MM.1S (cell line): ENCODE results near the gene HOXA6.

Experiments
- CTCF ChIP-seq: fragments of 300-600 bp; sonication (generic); IDR thresholded peaks from 2 replicates; pipeline ENCODE4 v1.5.1; 2016; ENCODE audit warnings: antibody characterized with exemption, low read length, mixed read lengths
- EZH2 ChIP-seq: fragments of 300-600 bp; sonication (generic); optimal IDR thresholded peaks from 2 replicates; pipeline ENCODE3; 2017; ENCODE audit warnings: low read depth, mild to moderate bottlenecking, antibody characterized with exemption, low read length, mixed read lengths
- EZH2phosphoT487 ChIP-seq: fragments of 300-600 bp; sonication (generic); IDR thresholded peaks from 2 replicates; pipeline ENCODE4 v1.6.1; 2018; ENCODE audit warnings: antibody characterized with exemption, low read length

- TF ChIP-seq CTCF (no peak), EZH2phosphoT487 (no peak), EZH2 (no peak)
These were observed 8.4 kb upstream of the HOXA6 start for GRCh38 chr7:27155816-27156507.
